Endodermal cell (in vitro differentiated cells): ENCODE measurements around the gene RNF113B. TPM values are rescaled to one million over a fixed set of nuclear protein-coding genes. Genes with fewer than 3 reads are reported as not detected.

Source experiments
- DNase-seq: peaks from one replicate; pipeline ENCODE4 v3.0.0-alpha.2; 2017
- H3K27ac ChIP-seq: 2 replicates; pipeline ENCODE4 v1.5.1; 2013; ENCODE audit warnings: mild to moderate bottlenecking, low read depth, low read length, moderate library complexity
- H3K27me3 ChIP-seq: 2 replicates; pipeline ENCODE4 v1.6.1; 2013; ENCODE audit warnings: mild to moderate bottlenecking, low read length, moderate library complexity; ENCODE audit not compliant: insufficient read depth, control insufficient read depth, poor library complexity, severe bottlenecking
- H3K36me3 ChIP-seq: 2 replicates; pipeline ENCODE4 v1.7.0; 2013; ENCODE audit warnings: mild to moderate bottlenecking, low read length, moderate library complexity; ENCODE audit not compliant: control insufficient read depth, insufficient read depth
- H3K4me1 ChIP-seq: one replicate; pipeline ENCODE4 v1.7.0; 2013; ENCODE audit warnings: low read length; ENCODE audit not compliant: control insufficient read depth, insufficient read depth
- H3K4me3 ChIP-seq: 2 replicates; pipeline ENCODE4 v1.5.1; 2013; ENCODE audit warnings: mild to moderate bottlenecking, low read length, moderate library complexity
- H3K9ac ChIP-seq: 2 replicates; pipeline ENCODE4 v1.6.1; 2013; ENCODE audit warnings: mild to moderate bottlenecking, low read length, moderate library complexity; ENCODE audit not compliant: poor library complexity, severe bottlenecking; ENCODE audit errors: extremely low read depth
- H3K9me3 ChIP-seq: 2 replicates; pipeline ENCODE4 v1.6.1; 2013; ENCODE audit warnings: mild to moderate bottlenecking, low read length, moderate library complexity; ENCODE audit not compliant: control insufficient read depth
- H3K27ac Mint-ChIP-seq: 2 replicates; pipeline ENCODE4 v1.8.0; 2020; ENCODE audit warnings: mixed read lengths
- H3K27me3 Mint-ChIP-seq: 2 replicates; pipeline ENCODE4 v1.8.0; 2021; ENCODE audit warnings: mild to moderate bottlenecking, mixed read lengths; ENCODE audit not compliant: insufficient read depth
- H3K36me3 Mint-ChIP-seq: 2 replicates; pipeline ENCODE4 v1.8.0; 2020; ENCODE audit warnings: low read depth, mixed read lengths
- H3K4me1 Mint-ChIP-seq: 2 replicates; pipeline ENCODE4 v1.8.0; 2020; ENCODE audit warnings: mixed read lengths
- H3K4me3 Mint-ChIP-seq: 2 replicates; pipeline ENCODE4 v1.8.0; 2020; ENCODE audit warnings: mild to moderate bottlenecking, moderate library complexity, mixed read lengths
- H3K9me3 Mint-ChIP-seq: 2 replicates; pipeline ENCODE4 v1.8.0; 2020; ENCODE audit warnings: mild to moderate bottlenecking, mixed read lengths
- WGBS, 2 experiments: methylation state at CpG; one replicate each; pipeline versions ENCODE4 v1.1.5 to v1.1.7; 2013; ENCODE audit warnings: missing lambda C conversion rate in 2 of 2, mixed read lengths in 1 of 2; ENCODE audit not compliant: insufficient coverage in 1 of 2, insufficient read length in 1 of 2; 5-methylcytosine and 5-hydroxymethylcytosine counted together
- total RNA-seq, 2 donors: library from RNA; stranded (reverse); fragmentation: NEBNext Ultra II Directional in 1 of 2; extraction: Animal tissue kit (Norgen Biotek cat#: 25700) in 1 of 2; gene quantifications; 2 replicates in 1 of 2; 3 replicates in 1 of 2; pipeline ENCODE4 v1.2.1, GENCODE V29; 2021
- TF ChIP-seq, protein P1 (sequence below): fragments of 200-600 bp; sonication (generic); conservative IDR thresholded peaks from 2 replicates; pipeline ENCODE4 v1.5.0; 2021; ENCODE audit warnings: antibody characterized with exemption, mild to moderate bottlenecking

RNF113B gene
- total RNA-seq, 2 donors from 2014 or later, result not detected

DNA sequence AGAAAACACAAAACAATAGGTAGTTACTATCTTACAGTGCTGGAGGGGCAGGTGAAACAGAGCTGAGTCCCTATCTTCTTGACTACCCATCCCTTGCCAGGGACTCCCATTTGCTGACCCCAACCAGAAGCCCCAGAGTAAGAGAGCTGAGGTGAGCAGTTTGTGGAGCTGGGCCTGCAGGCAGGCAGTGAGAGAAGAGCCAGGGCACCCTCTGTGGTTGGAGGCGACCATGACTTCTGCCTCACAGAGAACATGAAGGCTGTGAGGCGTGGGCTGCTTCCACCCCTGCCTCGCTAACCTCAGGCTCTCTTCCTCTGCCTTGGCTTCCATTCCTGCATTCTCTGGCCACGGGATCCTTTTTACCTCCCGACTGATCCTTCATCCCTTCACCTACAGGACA is 47.5 kb upstream of the RNF113B start:
- no peak overlapping the region for H3K27ac ChIP-seq
- peaks cover 20% of the 10 kb centered on the region for H3K9me3 ChIP-seq
- H3K36me3 ChIP-seq, result peaks cover 79% of the 10 kb centered on the region
- H3K27ac Mint-ChIP-seq, result no peak overlapping the region
- H3K4me1 Mint-ChIP-seq, result peaks cover 13% of the 10 kb centered on the region
- TF ChIP-seq, protein P1, sequence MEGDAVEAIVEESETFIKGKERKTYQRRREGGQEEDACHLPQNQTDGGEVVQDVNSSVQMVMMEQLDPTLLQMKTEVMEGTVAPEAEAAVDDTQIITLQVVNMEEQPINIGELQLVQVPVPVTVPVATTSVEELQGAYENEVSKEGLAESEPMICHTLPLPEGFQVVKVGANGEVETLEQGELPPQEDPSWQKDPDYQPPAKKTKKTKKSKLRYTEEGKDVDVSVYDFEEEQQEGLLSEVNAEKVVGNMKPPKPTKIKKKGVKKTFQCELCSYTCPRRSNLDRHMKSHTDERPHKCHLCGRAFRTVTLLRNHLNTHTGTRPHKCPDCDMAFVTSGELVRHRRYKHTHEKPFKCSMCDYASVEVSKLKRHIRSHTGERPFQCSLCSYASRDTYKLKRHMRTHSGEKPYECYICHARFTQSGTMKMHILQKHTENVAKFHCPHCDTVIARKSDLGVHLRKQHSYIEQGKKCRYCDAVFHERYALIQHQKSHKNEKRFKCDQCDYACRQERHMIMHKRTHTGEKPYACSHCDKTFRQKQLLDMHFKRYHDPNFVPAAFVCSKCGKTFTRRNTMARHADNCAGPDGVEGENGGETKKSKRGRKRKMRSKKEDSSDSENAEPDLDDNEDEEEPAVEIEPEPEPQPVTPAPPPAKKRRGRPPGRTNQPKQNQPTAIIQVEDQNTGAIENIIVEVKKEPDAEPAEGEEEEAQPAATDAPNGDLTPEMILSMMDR, result peak; percentile 14
- no peaks in the 10 kb centered on the region for H3K27me3 ChIP-seq
- DNase-seq, result peak; percentile 51
- no peak overlapping the region for H3K4me3 Mint-ChIP-seq
- H3K36me3 Mint-ChIP-seq, result peaks cover 57% of the 10 kb centered on the region
- H3K4me3 ChIP-seq, result no peak overlapping the region
- H3K27me3 Mint-ChIP-seq, result no peaks in the 10 kb centered on the region
- H3K9ac ChIP-seq, result no peak overlapping the region
- 92 to 97% methylated on average over 5 of the region's 5 CpGs for WGBS, 2 experiments
- H3K9me3 Mint-ChIP-seq, result peaks cover 13% of the 10 kb centered on the region
- no peaks in the 10 kb centered on the region for H3K4me1 ChIP-seq

DNA sequence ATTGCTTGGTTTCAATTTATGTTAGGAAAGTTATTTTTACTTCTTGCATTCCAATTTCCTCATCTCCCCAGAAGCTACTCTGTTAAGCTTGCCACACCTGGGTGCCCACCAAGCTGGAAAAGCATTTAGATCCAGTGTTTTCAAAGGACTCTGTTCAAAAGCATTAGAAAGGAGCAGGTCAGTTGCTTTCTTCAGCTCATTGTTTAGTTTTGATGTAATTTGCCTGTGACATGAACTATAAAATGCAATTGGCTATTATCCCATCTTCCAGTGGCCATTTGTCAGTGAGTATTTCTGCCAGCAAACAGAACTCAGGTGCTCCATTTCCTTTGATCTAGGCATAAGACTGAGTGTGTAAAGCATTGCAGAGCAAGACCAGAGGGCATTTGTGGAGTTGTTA is 46.7 kb upstream of the RNF113B start:
- peaks cover 55% of the 10 kb centered on the region for H3K36me3 Mint-ChIP-seq
- no peak for DNase-seq
- TF ChIP-seq, protein P1, result no peak
- no peaks in the 10 kb centered on the region for H3K27me3 Mint-ChIP-seq
- Histone ChIP-seq H3K4me3 (no peak overlapping the region), H3K27ac (no peak overlapping the region), H3K36me3 (peaks cover 76% of the 10 kb centered on the region), H3K27me3 (no peaks in the 10 kb centered on the region), H3K9ac (no peak overlapping the region), H3K4me1 (no peaks in the 10 kb centered on the region), H3K9me3 (peaks cover 15% of the 10 kb centered on the region)
- no peak overlapping the region for H3K27ac Mint-ChIP-seq
- H3K4me3 Mint-ChIP-seq, result no peak overlapping the region
- peaks cover 13% of the 10 kb centered on the region for H3K4me1 Mint-ChIP-seq
- H3K9me3 Mint-ChIP-seq, result peaks cover 13% of the 10 kb centered on the region

DNA sequence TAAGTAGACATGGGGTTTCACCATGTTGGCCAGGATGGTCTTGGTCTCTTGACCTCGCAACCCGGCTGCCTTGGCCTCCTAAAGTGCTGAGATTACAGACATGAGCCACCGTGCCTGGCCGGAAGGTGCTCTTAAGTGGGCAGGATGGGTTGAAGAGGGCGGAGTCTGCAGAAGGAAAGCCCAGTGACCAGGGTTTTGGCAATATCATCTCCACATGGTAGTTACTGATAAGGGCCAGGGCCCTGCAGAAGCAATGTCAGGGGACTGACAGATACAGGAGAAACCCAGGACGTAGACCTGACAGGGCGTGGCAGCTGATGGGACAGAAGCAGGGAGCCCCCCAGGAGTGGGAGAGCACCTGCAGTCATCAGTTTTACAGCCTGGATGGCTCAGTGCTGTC is 45.7 kb upstream of the RNF113B start:
- DNase-seq, result peak; percentile 39
- H3K9ac ChIP-seq, result no peak overlapping the region
- H3K9me3 ChIP-seq, result peaks cover 7% of the 10 kb centered on the region
- H3K4me1 Mint-ChIP-seq, result peaks cover 17% of the 10 kb centered on the region
- peaks cover 9% of the 10 kb centered on the region for H3K9me3 Mint-ChIP-seq
- no peaks in the 10 kb centered on the region for H3K27me3 Mint-ChIP-seq
- H3K36me3 ChIP-seq, result peaks cover 79% of the 10 kb centered on the region
- WGBS, 2 experiments, result 87 to 93% methylated on average over 7 of the region's 7 CpGs
- no peak overlapping the region for H3K27ac ChIP-seq
- H3K27ac Mint-ChIP-seq, result no peak overlapping the region
- no peak overlapping the region for H3K4me3 ChIP-seq
- no peak overlapping the region for H3K4me3 Mint-ChIP-seq
- TF ChIP-seq, protein P1, result no peak
- peaks cover 53% of the 10 kb centered on the region for H3K36me3 Mint-ChIP-seq
- H3K27me3 ChIP-seq, result no peaks in the 10 kb centered on the region
- H3K4me1 ChIP-seq, result no peaks in the 10 kb centered on the region
